DND-41 (cell line): ENCODE data around the gene CACNA1A.

Experiments
- EZH2 ChIP-seq: IDR thresholded peaks from 3 replicates; pipeline ENCODE4 v1.6.1; 2012; ENCODE audit warnings: borderline replicate concordance, low read depth, mild to moderate bottlenecking, moderate library complexity, low read length, inconsistent platforms; ENCODE audit not compliant: severe bottlenecking
- TF ChIP-seq, protein P1 (sequence below): IDR thresholded peaks from 2 replicates; pipeline ENCODE4 v1.5.1; 2012; ENCODE audit warnings: borderline replicate concordance, low read length, moderate library complexity, mild to moderate bottlenecking; ENCODE audit not compliant: poor library complexity, severe bottlenecking; ENCODE audit errors: extremely low read depth

DNA sequence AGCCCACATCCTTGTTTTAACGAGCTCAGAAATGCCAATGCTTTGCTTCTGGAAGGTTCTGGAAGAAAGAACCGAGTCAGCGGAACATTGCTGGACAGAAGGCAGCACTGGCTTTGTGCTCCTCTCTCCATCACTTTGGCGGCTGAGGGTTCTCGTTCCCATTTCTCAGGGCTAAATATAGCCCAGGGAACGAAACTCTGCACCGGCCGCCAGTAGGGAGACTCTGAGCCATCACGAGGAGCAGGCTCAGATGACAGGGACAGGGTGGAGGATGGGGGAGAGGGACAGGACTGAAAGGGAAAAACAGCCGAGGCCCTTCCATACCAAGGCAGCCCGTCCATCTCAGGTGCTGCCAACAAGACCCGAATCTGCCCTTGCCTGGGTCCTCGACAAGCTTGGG is 166.4 kb downstream of the CACNA1A start:
- TF ChIP-seq, protein P1, sequence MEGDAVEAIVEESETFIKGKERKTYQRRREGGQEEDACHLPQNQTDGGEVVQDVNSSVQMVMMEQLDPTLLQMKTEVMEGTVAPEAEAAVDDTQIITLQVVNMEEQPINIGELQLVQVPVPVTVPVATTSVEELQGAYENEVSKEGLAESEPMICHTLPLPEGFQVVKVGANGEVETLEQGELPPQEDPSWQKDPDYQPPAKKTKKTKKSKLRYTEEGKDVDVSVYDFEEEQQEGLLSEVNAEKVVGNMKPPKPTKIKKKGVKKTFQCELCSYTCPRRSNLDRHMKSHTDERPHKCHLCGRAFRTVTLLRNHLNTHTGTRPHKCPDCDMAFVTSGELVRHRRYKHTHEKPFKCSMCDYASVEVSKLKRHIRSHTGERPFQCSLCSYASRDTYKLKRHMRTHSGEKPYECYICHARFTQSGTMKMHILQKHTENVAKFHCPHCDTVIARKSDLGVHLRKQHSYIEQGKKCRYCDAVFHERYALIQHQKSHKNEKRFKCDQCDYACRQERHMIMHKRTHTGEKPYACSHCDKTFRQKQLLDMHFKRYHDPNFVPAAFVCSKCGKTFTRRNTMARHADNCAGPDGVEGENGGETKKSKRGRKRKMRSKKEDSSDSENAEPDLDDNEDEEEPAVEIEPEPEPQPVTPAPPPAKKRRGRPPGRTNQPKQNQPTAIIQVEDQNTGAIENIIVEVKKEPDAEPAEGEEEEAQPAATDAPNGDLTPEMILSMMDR, result no peak
- TF ChIP-seq EZH2, result no peak
